HG02571 (cell line): ENCODE data around the gene CDK11B.

Source experiments
- ATAC-seq: cut with Tn5 transposase; IDR thresholded peaks from one replicate; pipeline ENCODE4 v1.9.1; 2021; ENCODE audit warnings: mild to moderate bottlenecking, moderate library complexity; ENCODE audit not compliant: unreplicated experiment

CDK11B gene

GRCh38 chr1:1617516-1617915 is 41.3 kb downstream of the CDK11B start:
- ATAC-seq = no peak

GRCh38 chr1:1616838-1617237 is 42.0 kb downstream of the CDK11B start:
- ATAC-seq = no peak

- ATAC-seq = peak; percentile 24
Measured at GRCh38 chr1:1616045-1616790, 42.6 kb downstream of the CDK11B start.

GRCh38 chr1:1615256-1616044 is 43.4 kb downstream of the CDK11B start, which contains the start of gene MIB2:
MIB2 (plus strand) TSS chr1:1615500; CDS start chr1:1623453, 7,953 bp downstream.
- ATAC-seq = peak; percentile 78

GRCh38 chr1:1614954-1615255 is 43.9 kb downstream of the CDK11B start:
- ATAC-seq = no peak

GRCh38 chr1:1614204-1614953 is 44.4 kb downstream of the CDK11B start:
- no peak for ATAC-seq

- no peak for ATAC-seq
Measured at GRCh38 chr1:1613509-1614082, 45.2 kb downstream of the CDK11B start.

- ATAC-seq = no peak
Measured at GRCh38 chr1:1612104-1612400, 46.8 kb downstream of the CDK11B start.

GRCh38 chr1:1610796-1611195 is 48.0 kb downstream of the CDK11B start:
- ATAC-seq = no peak

- no peak for ATAC-seq
Measured at GRCh38 chr1:1609822-1610485, 48.9 kb downstream of the CDK11B start.

GRCh38 chr1:1606232-1606631 is 52.6 kb downstream of the CDK11B start:
- ATAC-seq = no peak

GRCh38 chr1:1605724-1606123 is 53.1 kb downstream of the CDK11B start:
- ATAC-seq = no peak

GRCh38 chr1:1605034-1605591 is 53.7 kb downstream of the CDK11B start:
- no peak for ATAC-seq

- ATAC-seq = no peak
Measured at GRCh38 chr1:1604374-1605033, 54.3 kb downstream of the CDK11B start.

GRCh38 chr1:1603671-1604373 is 55.0 kb downstream of the CDK11B start:
- no peak for ATAC-seq

GRCh38 chr1:1602968-1603506 is 55.8 kb downstream of the CDK11B start:
- no peak for ATAC-seq

GRCh38 chr1:1602304-1602967 is 56.4 kb downstream of the CDK11B start:
- no peak for ATAC-seq

GRCh38 chr1:1601564-1602303 is 57.1 kb downstream of the CDK11B start:
- no peak for ATAC-seq
